HUES48 (cell line): ENCODE measurements around the gene TFPI.

Experiments used
- H3K27ac ChIP-seq: one replicate; pipeline ENCODE4 v1.7.0; 2013; ENCODE audit warnings: low read depth, low read length, inconsistent platforms
- H3K27me3 ChIP-seq: 2 replicates; pipeline ENCODE4 v1.6.1; 2013; ENCODE audit warnings: mild to moderate bottlenecking, low read length; ENCODE audit not compliant: control insufficient read depth, insufficient read depth
- H3K36me3 ChIP-seq: 2 replicates; pipeline ENCODE4 v1.6.1; 2013; ENCODE audit warnings: low read length; ENCODE audit not compliant: control insufficient read depth, insufficient read depth
- H3K4me1 ChIP-seq: 2 replicates; pipeline ENCODE4 v1.6.1; 2013; ENCODE audit warnings: mild to moderate bottlenecking, low read length; ENCODE audit not compliant: control insufficient read depth, insufficient read depth
- H3K4me3 ChIP-seq: 2 replicates; pipeline ENCODE4 v1.5.1; 2013; ENCODE audit warnings: mild to moderate bottlenecking, low read depth, low read length
- H3K9ac ChIP-seq: 2 replicates; pipeline ENCODE4 v1.6.1; 2013; ENCODE audit warnings: mild to moderate bottlenecking, low read depth, low read length, moderate library complexity
- H3K9me3 ChIP-seq: 2 replicates; pipeline ENCODE4 v1.6.1; 2013; ENCODE audit warnings: low read length; ENCODE audit not compliant: control insufficient read depth, insufficient read depth

Gene TFPI

GRCh38 chr2:187500585-187501359 lies 53.5 kb downstream of the TFPI start:
- H3K9me3 ChIP-seq, result no peaks in the 10 kb centered on the region
- no peaks in the 10 kb centered on the region for H3K36me3 ChIP-seq
- peak overlapping the region; percentile 21 for H3K27ac ChIP-seq
- H3K4me1 ChIP-seq, result peaks cover 29% of the 10 kb centered on the region
- no peak overlapping the region for H3K9ac ChIP-seq
- H3K4me3 ChIP-seq, result no peak overlapping the region
- no peaks in the 10 kb centered on the region for H3K27me3 ChIP-seq

- H3K9ac ChIP-seq, result no peak overlapping the region
- H3K27ac ChIP-seq, result no peak overlapping the region
- no peaks in the 10 kb centered on the region for H3K36me3 ChIP-seq
- no peaks in the 10 kb centered on the region for H3K9me3 ChIP-seq
- H3K4me3 ChIP-seq, result no peak overlapping the region
- H3K27me3 ChIP-seq, result no peaks in the 10 kb centered on the region
- H3K4me1 ChIP-seq, result peaks cover 29% of the 10 kb centered on the region
Observed at GRCh38 chr2:187499941-187500532, 54.2 kb downstream of the TFPI start.

GRCh38 chr2:187497858-187498463 lies 56.3 kb downstream of the TFPI start:
- Histone ChIP-seq H3K4me1 (peaks cover 17% of the 10 kb centered on the region; the same call in 1 of the 2 replicates), H3K9ac (no peak overlapping the region), H3K27ac (no peak overlapping the region), H3K4me3 (no peak overlapping the region), H3K36me3 (no peaks in the 10 kb centered on the region), H3K9me3 (peaks cover 9% of the 10 kb centered on the region), H3K27me3 (no peaks in the 10 kb centered on the region)

- Histone ChIP-seq H3K4me3 (no peak overlapping the region), H3K27me3 (no peaks in the 10 kb centered on the region), H3K9ac (no peak overlapping the region), H3K4me1 (peaks cover 12% of the 10 kb centered on the region; the same call in 1 of the 2 replicates), H3K36me3 (no peaks in the 10 kb centered on the region), H3K27ac (no peak overlapping the region), H3K9me3 (peaks cover 10% of the 10 kb centered on the region)
Observed at GRCh38 chr2:187497140-187497539, 57.1 kb downstream of the TFPI start.

- no peaks in the 10 kb centered on the region for H3K36me3 ChIP-seq
Observed at GRCh38 chr2:187495324-187495723, 58.9 kb downstream of the TFPI start.

GRCh38 chr2:187493877-187494568 lies 60.2 kb downstream of the TFPI start:
- no peak overlapping the region for H3K27ac ChIP-seq
- no peaks in the 10 kb centered on the region for H3K36me3 ChIP-seq
- H3K4me3 ChIP-seq, result no peak overlapping the region
- H3K27me3 ChIP-seq, result no peaks in the 10 kb centered on the region
- H3K9ac ChIP-seq, result no peak overlapping the region
- peaks cover 13% of the 10 kb centered on the region for H3K9me3 ChIP-seq
- H3K4me1 ChIP-seq, result no peaks in the 10 kb centered on the region

More at GRCh38 chr2:187495324-187495723, 58.9 kb downstream of the TFPI start:
- no peaks in the 10 kb centered on the region for H3K4me1 ChIP-seq
- H3K27ac ChIP-seq, result no peak overlapping the region
- H3K4me3 ChIP-seq, result no peak overlapping the region
- no peak overlapping the region for H3K9ac ChIP-seq
- H3K9me3 ChIP-seq, result peaks cover 13% of the 10 kb centered on the region
- no peaks in the 10 kb centered on the region for H3K27me3 ChIP-seq

- Histone ChIP-seq H3K27me3 (no peaks in the 10 kb centered on the region), H3K4me3 (no peak overlapping the region), H3K36me3 (no peaks in the 10 kb centered on the region), H3K9ac (no peak overlapping the region), H3K27ac (no peak overlapping the region), H3K9me3 (peaks cover 13% of the 10 kb centered on the region), H3K4me1 (no peaks in the 10 kb centered on the region)
Observed at GRCh38 chr2:187493180-187493579, 61.1 kb downstream of the TFPI start.

GRCh38 chr2:187486241-187486640 lies 68.0 kb downstream of the TFPI start:
- H3K9ac ChIP-seq, result no peak overlapping the region
- H3K4me3 ChIP-seq, result no peak overlapping the region
- H3K27ac ChIP-seq, result no peak overlapping the region
- no peaks in the 10 kb centered on the region for H3K36me3 ChIP-seq
- H3K9me3 ChIP-seq, result no peaks in the 10 kb centered on the region
- no peaks in the 10 kb centered on the region for H3K4me1 ChIP-seq
- H3K27me3 ChIP-seq, result no peaks in the 10 kb centered on the region

- no peaks in the 10 kb centered on the region for H3K27me3 ChIP-seq
- H3K27ac ChIP-seq, result no peak overlapping the region
- no peak overlapping the region for H3K4me3 ChIP-seq
- no peaks in the 10 kb centered on the region for H3K36me3 ChIP-seq
- H3K9me3 ChIP-seq, result no peaks in the 10 kb centered on the region
- H3K9ac ChIP-seq, result no peak overlapping the region
- no peaks in the 10 kb centered on the region for H3K4me1 ChIP-seq
Observed at GRCh38 chr2:187485523-187485922, 68.7 kb downstream of the TFPI start.

GRCh38 chr2:187483537-187483936 lies 70.7 kb downstream of the TFPI start:
- H3K27ac ChIP-seq, result no peak overlapping the region
- no peak overlapping the region for H3K4me3 ChIP-seq
- H3K36me3 ChIP-seq, result no peaks in the 10 kb centered on the region
- no peaks in the 10 kb centered on the region for H3K4me1 ChIP-seq
- H3K9ac ChIP-seq, result no peak overlapping the region
- no peaks in the 10 kb centered on the region for H3K9me3 ChIP-seq
- no peaks in the 10 kb centered on the region for H3K27me3 ChIP-seq

GRCh38 chr2:187482796-187483195 lies 71.4 kb downstream of the TFPI start:
- no peak overlapping the region for H3K4me3 ChIP-seq
- no peaks in the 10 kb centered on the region for H3K36me3 ChIP-seq
- no peaks in the 10 kb centered on the region for H3K27me3 ChIP-seq
- H3K27ac ChIP-seq, result no peak overlapping the region
- no peak overlapping the region for H3K9ac ChIP-seq
- no peaks in the 10 kb centered on the region for H3K4me1 ChIP-seq
- H3K9me3 ChIP-seq, result no peaks in the 10 kb centered on the region
